Measurements from ENCODE around the gene SLC18A3. TPM values are rescaled to one million over a fixed set of nuclear protein-coding genes. Genes with fewer than 3 reads are reported as not detected.

SLC18A3 gene
- polyA plus RNA-seq, 1 donor (not counting 4 experiments of a cell fraction or from before 2014, with no cell fraction given), result not detected

GRCh38 chr10:49598986-49599385 lies 11.1 kb upstream of the SLC18A3 start:
- FAIRE-seq (no peak), DNase-seq (ENCODE audit: low read depth, low spot score) (no peak)
- Histone ChIP-seq H4K20me1 (ENCODE audit: control insufficient read depth, extremely low read depth, insufficient read depth, low read length) (no peaks in the 10 kb centered on the region), H3K36me3 (ENCODE audit: control insufficient read depth in 2 of 2, extremely low read depth in 1 of 2, insufficient read depth in 2 of 2, low read length in 2 of 2) (no peaks in the 10 kb centered on the region), H3K27me3 (ENCODE audit: control insufficient read depth, extremely low read depth, insufficient read depth, low read length) (peaks cover 10% of the 10 kb centered on the region), H3K4me1 (ENCODE audit: control insufficient read depth, extremely low read depth, insufficient read depth, low read length) (peaks cover 20% of the 10 kb centered on the region), H3K79me2 (ENCODE audit: control insufficient read depth, insufficient read depth, low read length) (no peaks in the 10 kb centered on the region), H3K4me2 (ENCODE audit: control insufficient read depth, extremely low read depth, insufficient read depth, low read depth, low read length) (no peak overlapping the region), H3K9ac (ENCODE audit: control insufficient read depth, extremely low read depth, insufficient read depth, low read length) (no peak overlapping the region), H2AFZ (ENCODE audit: control insufficient read depth, low read length) (no peak overlapping the region), H3K9me1 (ENCODE audit: control insufficient read depth, extremely low read depth, insufficient read depth, low read length) (peaks cover 2% of the 10 kb centered on the region), H3K9me3 (ENCODE audit: control insufficient read depth, low read depth, low read length) (no peaks in the 10 kb centered on the region), H3K27ac (ENCODE audit: control insufficient read depth, insufficient read depth, low read length) (no peak overlapping the region), H3K4me3 (ENCODE audit: control insufficient read depth in 2 of 3, extremely low read depth in 1 of 3, insufficient read depth in 2 of 3, low read depth in 1 of 3, low read length in 3 of 3) (no peak overlapping the region)
- TF ChIP-seq, protein P1, sequence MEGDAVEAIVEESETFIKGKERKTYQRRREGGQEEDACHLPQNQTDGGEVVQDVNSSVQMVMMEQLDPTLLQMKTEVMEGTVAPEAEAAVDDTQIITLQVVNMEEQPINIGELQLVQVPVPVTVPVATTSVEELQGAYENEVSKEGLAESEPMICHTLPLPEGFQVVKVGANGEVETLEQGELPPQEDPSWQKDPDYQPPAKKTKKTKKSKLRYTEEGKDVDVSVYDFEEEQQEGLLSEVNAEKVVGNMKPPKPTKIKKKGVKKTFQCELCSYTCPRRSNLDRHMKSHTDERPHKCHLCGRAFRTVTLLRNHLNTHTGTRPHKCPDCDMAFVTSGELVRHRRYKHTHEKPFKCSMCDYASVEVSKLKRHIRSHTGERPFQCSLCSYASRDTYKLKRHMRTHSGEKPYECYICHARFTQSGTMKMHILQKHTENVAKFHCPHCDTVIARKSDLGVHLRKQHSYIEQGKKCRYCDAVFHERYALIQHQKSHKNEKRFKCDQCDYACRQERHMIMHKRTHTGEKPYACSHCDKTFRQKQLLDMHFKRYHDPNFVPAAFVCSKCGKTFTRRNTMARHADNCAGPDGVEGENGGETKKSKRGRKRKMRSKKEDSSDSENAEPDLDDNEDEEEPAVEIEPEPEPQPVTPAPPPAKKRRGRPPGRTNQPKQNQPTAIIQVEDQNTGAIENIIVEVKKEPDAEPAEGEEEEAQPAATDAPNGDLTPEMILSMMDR (optimal IDR thresholded peaks at IDR 0.05 in 1 of 3, IDR thresholded peaks at IDR 0.05 in 1 of 3, conservative IDR thresholded peaks at IDR 0.05 in 1 of 3; ENCODE audit: extremely low read depth in 1 of 3, insufficient read depth in 2 of 3, low read length in 3 of 3), result no peak
- TF ChIP-seq EZH2 (IDR thresholded peaks at IDR 0.05; ENCODE audit: low read length), result no peak
- dilution Hi-C loops (cut with MboI; ENCODE audit: extremely low pct_ligation_motif_present, low sequenced_read_pairs), result no loop called here

- Histone ChIP-seq H3K79me2 (ENCODE audit: control insufficient read depth, insufficient read depth, low read length) (no peaks in the 10 kb centered on the region), H3K4me2 (ENCODE audit: control insufficient read depth, extremely low read depth, insufficient read depth, low read depth, low read length) (no peak overlapping the region), H3K27ac (ENCODE audit: control insufficient read depth, insufficient read depth, low read length) (no peak overlapping the region), H3K4me1 (ENCODE audit: control insufficient read depth, extremely low read depth, insufficient read depth, low read length) (peaks cover 19% of the 10 kb centered on the region), H3K9me3 (ENCODE audit: control insufficient read depth, low read depth, low read length) (no peaks in the 10 kb centered on the region), H4K20me1 (ENCODE audit: control insufficient read depth, extremely low read depth, insufficient read depth, low read length) (no peaks in the 10 kb centered on the region), H2AFZ (ENCODE audit: control insufficient read depth, low read length) (no peak overlapping the region), H3K4me3 (ENCODE audit: control insufficient read depth in 2 of 3, extremely low read depth in 1 of 3, insufficient read depth in 2 of 3, low read depth in 1 of 3, low read length in 3 of 3) (no peak overlapping the region), H3K9ac (ENCODE audit: control insufficient read depth, extremely low read depth, insufficient read depth, low read length) (no peak overlapping the region), H3K9me1 (ENCODE audit: control insufficient read depth, extremely low read depth, insufficient read depth, low read length) (peaks cover 2% of the 10 kb centered on the region), H3K27me3 (ENCODE audit: control insufficient read depth, extremely low read depth, insufficient read depth, low read length) (peaks cover 10% of the 10 kb centered on the region), H3K36me3 (ENCODE audit: control insufficient read depth in 2 of 2, extremely low read depth in 1 of 2, insufficient read depth in 2 of 2, low read length in 2 of 2) (no peaks in the 10 kb centered on the region)
- no peak for DNase-seq (ENCODE audit: low read depth, low spot score)
- dilution Hi-C loops (cut with MboI; ENCODE audit: extremely low pct_ligation_motif_present, low sequenced_read_pairs), result no loop called here
- TF ChIP-seq EZH2 (IDR thresholded peaks at IDR 0.05; ENCODE audit: low read length), result no peak
- TF ChIP-seq, protein P1 (optimal IDR thresholded peaks at IDR 0.05 in 1 of 3, IDR thresholded peaks at IDR 0.05 in 1 of 3, conservative IDR thresholded peaks at IDR 0.05 in 1 of 3; ENCODE audit: extremely low read depth in 1 of 3, insufficient read depth in 2 of 3, low read length in 3 of 3), result no peak
- no peak for FAIRE-seq
These were observed 10.6 kb upstream of the SLC18A3 start for GRCh38 chr10:49599546-49599945.

Data from keratinocyte (primary cell).